GM23248 (cell line): ENCODE data around the gene GCAT.

Experiments
- EZH2 ChIP-seq: fragments of 200-600 bp; sonication (generic); IDR thresholded peaks from 2 replicates; pipeline ENCODE4 v1.6.1; 2018; ENCODE audit warnings: antibody characterized with exemption, mild to moderate bottlenecking; ENCODE audit not compliant: insufficient read depth, poor library complexity, severe bottlenecking
- EZH2phosphoT487 ChIP-seq: fragments of 200-600 bp; sonication (generic); IDR thresholded peaks from 2 replicates; pipeline ENCODE4 v1.6.1; 2018; ENCODE audit warnings: antibody characterized with exemption, moderate library complexity, mild to moderate bottlenecking, low read depth; ENCODE audit not compliant: insufficient read depth

- TF ChIP-seq EZH2 (no peak), EZH2phosphoT487 (no peak)
Measured at GRCh38 chr22:37797874-37798500, 9.7 kb upstream of the GCAT start.
